ENCODE measurements around the gene NEK8. TPM values are rescaled to one million over a fixed set of nuclear protein-coding genes. Genes with fewer than 3 reads are reported as not detected.

The NEK8 gene
- polyA plus RNA-seq, 2 donors: 2.6 to 5.3 TPM

DNA sequence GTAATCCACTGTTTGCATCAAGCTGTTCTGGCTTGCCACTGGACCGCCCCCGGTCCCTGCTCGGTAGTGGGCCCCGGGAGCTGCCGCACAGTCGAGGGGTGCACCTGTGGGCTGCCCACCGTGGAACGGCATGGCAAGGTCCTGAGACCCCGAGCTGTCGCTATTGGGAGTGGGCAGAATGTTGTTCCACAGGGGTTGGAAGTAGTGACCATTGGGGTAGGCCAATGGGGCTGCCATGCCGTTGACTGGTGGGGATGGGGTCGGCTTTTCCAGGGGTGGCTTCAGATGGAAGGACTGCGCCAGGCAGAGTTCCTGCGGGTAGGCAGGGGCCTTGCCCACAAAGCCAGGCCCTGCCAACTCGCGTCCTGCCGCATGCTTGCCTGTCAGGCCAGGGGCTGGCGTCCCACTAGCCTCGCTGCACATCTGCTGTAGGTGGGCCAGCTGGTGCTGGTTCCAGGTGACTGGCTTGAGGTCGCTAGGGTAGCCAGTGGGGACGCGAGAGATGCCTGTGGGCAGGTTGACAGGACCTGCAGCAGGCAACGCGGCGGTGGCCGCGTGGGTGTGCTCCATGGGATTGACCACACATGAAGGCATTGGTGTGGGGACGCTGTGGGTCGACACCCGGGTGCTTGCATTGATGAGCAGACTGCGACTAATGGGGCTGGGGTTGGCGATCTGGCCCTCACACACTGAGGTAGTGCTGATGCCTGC lies 30.0 kb downstream of the NEK8 start:
- Histone ChIP-seq H3K27ac (ENCODE audit: low read depth in 2 of 2, low read length in 1 of 2) (no peak overlapping the region), H3K27me3 (ENCODE audit: control insufficient read depth in 1 of 2, insufficient read depth in 2 of 2, low read length in 2 of 2) (no peaks in the 10 kb centered on the region), H3K4me3 (ENCODE audit: low read depth in 1 of 2, low read length in 2 of 2) (no peak overlapping the region), H3K9me3 (ENCODE audit: control insufficient read depth in 2 of 2, insufficient read depth in 1 of 2, low read depth in 1 of 2, low read length in 1 of 2) (no peaks in the 10 kb centered on the region), H3K4me1 (ENCODE audit: control insufficient read depth in 2 of 2, insufficient read depth in 2 of 2, low read length in 1 of 2) (peaks cover 0 to 2% of the 10 kb centered on the region in 2 donors), H3K36me3 (ENCODE audit: control insufficient read depth in 2 of 2, insufficient read depth in 2 of 2, low read length in 1 of 2) (peaks cover 0 to 15% of the 10 kb centered on the region in 2 donors)
- 90 to 93% methylated on average over 32 of the region's 32 CpGs for WGBS, 2 donors

GRCh38 chr17:28759256-28759865 lies 30.8 kb downstream of the NEK8 start:
- no peak overlapping the region for H3K4me3 ChIP-seq (ENCODE audit: low read depth in 1 of 2, low read length in 2 of 2)
- peaks cover 0 to 2% of the 10 kb centered on the region in 2 donors for H3K4me1 ChIP-seq (ENCODE audit: control insufficient read depth in 2 of 2, insufficient read depth in 2 of 2, low read length in 1 of 2)
- no peaks in the 10 kb centered on the region for H3K9me3 ChIP-seq (ENCODE audit: control insufficient read depth in 2 of 2, insufficient read depth in 1 of 2, low read depth in 1 of 2, low read length in 1 of 2)
- H3K27me3 ChIP-seq (ENCODE audit: control insufficient read depth in 1 of 2, insufficient read depth in 2 of 2, low read length in 2 of 2): no peaks in the 10 kb centered on the region
- H3K27ac ChIP-seq (ENCODE audit: low read depth in 2 of 2, low read length in 1 of 2): no peak overlapping the region
- H3K36me3 ChIP-seq (ENCODE audit: control insufficient read depth in 2 of 2, insufficient read depth in 2 of 2, low read length in 1 of 2): peaks cover 0 to 15% of the 10 kb centered on the region in 2 donors
- 89 to 94% methylated on average over 18 of the region's 18 CpGs for WGBS, 2 donors

GRCh38 chr17:28760601-28761562 lies 32.3 kb downstream of the NEK8 start:
- Histone ChIP-seq H3K4me3 (ENCODE audit: low read depth in 1 of 2, low read length in 2 of 2) (no peak overlapping the region), H3K27me3 (ENCODE audit: control insufficient read depth in 1 of 2, insufficient read depth in 2 of 2, low read length in 2 of 2) (no peaks in the 10 kb centered on the region), H3K4me1 (ENCODE audit: control insufficient read depth in 2 of 2, insufficient read depth in 2 of 2, low read length in 1 of 2) (peaks cover 0 to 2% of the 10 kb centered on the region in 2 donors), H3K36me3 (ENCODE audit: control insufficient read depth in 2 of 2, insufficient read depth in 2 of 2, low read length in 1 of 2) (peaks cover 0 to 15% of the 10 kb centered on the region in 2 donors), H3K9me3 (ENCODE audit: control insufficient read depth in 2 of 2, insufficient read depth in 1 of 2, low read depth in 1 of 2, low read length in 1 of 2) (no peaks in the 10 kb centered on the region), H3K27ac (ENCODE audit: low read depth in 2 of 2, low read length in 1 of 2) (no peak overlapping the region)
- WGBS, 2 donors: 43 to 45% methylated on average over 9 of the region's 9 CpGs

GRCh38 chr17:28763137-28763799 lies 34.7 kb downstream of the NEK8 start:
- Histone ChIP-seq H3K27ac (ENCODE audit: low read depth in 2 of 2, low read length in 1 of 2) (no peak overlapping the region), H3K27me3 (ENCODE audit: control insufficient read depth in 1 of 2, insufficient read depth in 2 of 2, low read length in 2 of 2) (no peaks in the 10 kb centered on the region), H3K4me1 (ENCODE audit: control insufficient read depth in 2 of 2, insufficient read depth in 2 of 2, low read length in 1 of 2) (peaks cover 0 to 2% of the 10 kb centered on the region in 2 donors), H3K36me3 (ENCODE audit: control insufficient read depth in 2 of 2, insufficient read depth in 2 of 2, low read length in 1 of 2) (peaks cover 0 to 15% of the 10 kb centered on the region in 2 donors), H3K4me3 (ENCODE audit: low read depth in 1 of 2, low read length in 2 of 2) (no peak overlapping the region), H3K9me3 (ENCODE audit: control insufficient read depth in 2 of 2, insufficient read depth in 1 of 2, low read depth in 1 of 2, low read length in 1 of 2) (no peaks in the 10 kb centered on the region)
- WGBS, 2 donors: 76 to 85% methylated on average over 1 of the region's 1 CpG

DNA sequence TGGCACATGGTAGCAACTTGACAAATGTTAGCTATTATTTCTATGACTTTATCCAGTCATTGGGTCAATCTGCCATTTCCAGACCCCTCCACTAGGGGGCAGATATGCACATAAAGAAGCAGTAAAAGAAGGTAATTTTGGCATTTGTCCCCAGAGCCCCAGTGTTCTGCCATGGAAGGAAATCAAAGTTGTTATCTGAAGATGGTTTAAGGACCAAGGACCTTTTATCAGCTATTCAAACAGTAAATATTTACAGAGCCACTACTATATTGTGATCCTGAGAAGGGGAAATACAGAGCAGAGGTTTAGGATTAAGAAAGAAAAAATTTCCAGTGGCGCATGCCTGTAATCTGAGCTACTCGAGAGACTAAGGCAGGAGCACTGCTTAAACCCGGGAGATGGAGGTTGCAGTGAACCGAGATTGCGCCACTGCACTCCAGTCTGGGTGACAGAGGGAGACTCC lies 35.2 kb downstream of the NEK8 start:
- H3K4me1 ChIP-seq (ENCODE audit: control insufficient read depth in 2 of 2, insufficient read depth in 2 of 2, low read length in 1 of 2): no peaks in the 10 kb centered on the region

DNA sequence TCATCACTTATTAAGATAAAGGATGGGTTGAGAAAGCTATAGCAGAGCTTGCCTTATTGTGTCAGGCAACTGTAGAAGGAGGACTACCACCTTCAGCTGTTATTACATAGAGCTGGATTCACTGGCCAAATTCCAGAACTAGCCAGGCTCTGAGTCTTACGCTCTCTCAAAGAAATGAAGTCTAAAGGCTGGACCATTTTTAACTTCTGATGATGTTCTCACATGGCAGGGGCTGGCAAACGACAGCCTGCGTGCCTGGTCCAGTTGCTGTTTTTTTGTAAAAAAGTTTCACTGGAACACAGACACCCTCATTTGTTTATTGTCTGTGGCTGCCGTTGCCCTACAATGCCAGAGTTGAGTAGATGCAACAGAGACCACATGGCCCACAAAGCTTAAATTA lies 36.5 kb downstream of the NEK8 start:
- peaks cover 0 to 2% of the 10 kb centered on the region in 2 donors for H3K36me3 ChIP-seq (ENCODE audit: control insufficient read depth in 2 of 2, insufficient read depth in 2 of 2, low read length in 1 of 2)
- no peaks in the 10 kb centered on the region for H3K9me3 ChIP-seq (ENCODE audit: control insufficient read depth in 2 of 2, insufficient read depth in 1 of 2, low read depth in 1 of 2, low read length in 1 of 2)
- no peaks in the 10 kb centered on the region for H3K27me3 ChIP-seq (ENCODE audit: control insufficient read depth in 1 of 2, insufficient read depth in 2 of 2, low read length in 2 of 2)
- WGBS, 2 donors: 77 to 81% methylated on average over 4 of the region's 4 CpGs
- no peak overlapping the region for H3K4me3 ChIP-seq (ENCODE audit: low read depth in 1 of 2, low read length in 2 of 2)
- H3K27ac ChIP-seq (ENCODE audit: low read depth in 2 of 2, low read length in 1 of 2): no peak overlapping the region
- H3K4me1 ChIP-seq (ENCODE audit: control insufficient read depth in 2 of 2, insufficient read depth in 2 of 2, low read length in 1 of 2): no peaks in the 10 kb centered on the region

More for the DNA sequence above, 35.2 kb downstream of the NEK8 start:
- no peak overlapping the region for H3K4me3 ChIP-seq (ENCODE audit: low read depth in 1 of 2, low read length in 2 of 2)
- H3K36me3 ChIP-seq (ENCODE audit: control insufficient read depth in 2 of 2, insufficient read depth in 2 of 2, low read length in 1 of 2): peaks cover 0 to 10% of the 10 kb centered on the region in 2 donors
- H3K27me3 ChIP-seq (ENCODE audit: control insufficient read depth in 1 of 2, insufficient read depth in 2 of 2, low read length in 2 of 2): no peaks in the 10 kb centered on the region
- H3K27ac ChIP-seq (ENCODE audit: low read depth in 2 of 2, low read length in 1 of 2): no peak overlapping the region
- WGBS, 2 donors: 53 to 69% methylated on average over 5 of the region's 5 CpGs
- no peaks in the 10 kb centered on the region for H3K9me3 ChIP-seq (ENCODE audit: control insufficient read depth in 2 of 2, insufficient read depth in 1 of 2, low read depth in 1 of 2, low read length in 1 of 2)

DNA sequence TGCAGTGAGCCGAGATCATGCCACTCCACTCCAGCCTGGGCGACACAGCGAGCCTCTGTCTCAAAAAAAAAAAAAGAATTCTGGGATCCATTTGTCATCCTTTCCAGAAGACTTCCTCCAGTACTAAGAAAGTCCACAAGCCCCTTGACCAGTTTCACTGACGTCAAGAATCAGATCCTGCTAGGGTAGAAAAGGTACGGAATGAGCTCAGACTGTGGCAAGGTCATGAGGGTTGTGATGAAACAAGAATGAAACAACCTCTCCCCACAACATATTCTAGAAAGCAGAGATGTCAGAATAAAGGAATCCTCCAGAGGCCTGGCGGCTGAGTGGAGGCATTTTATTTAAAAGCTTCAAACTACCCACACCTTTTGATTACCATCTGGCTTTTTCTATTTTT lies 45.1 kb downstream of the NEK8 start:
- Histone ChIP-seq H3K27ac (ENCODE audit: low read depth in 2 of 2, low read length in 1 of 2) (no peak overlapping the region), H3K36me3 (ENCODE audit: control insufficient read depth in 2 of 2, insufficient read depth in 2 of 2, low read length in 1 of 2) (peaks cover 0 to 3% of the 10 kb centered on the region in 2 donors), H3K4me1 (ENCODE audit: control insufficient read depth in 2 of 2, insufficient read depth in 2 of 2, low read length in 1 of 2) (no peaks in the 10 kb centered on the region), H3K27me3 (ENCODE audit: control insufficient read depth in 1 of 2, insufficient read depth in 2 of 2, low read length in 2 of 2) (no peaks in the 10 kb centered on the region), H3K9me3 (ENCODE audit: control insufficient read depth in 2 of 2, insufficient read depth in 1 of 2, low read depth in 1 of 2, low read length in 1 of 2) (no peaks in the 10 kb centered on the region), H3K4me3 (ENCODE audit: low read depth in 1 of 2, low read length in 2 of 2) (no peak overlapping the region)
- 86 to 94% methylated on average over 6 of the region's 6 CpGs for WGBS, 2 donors

- H3K27ac ChIP-seq (ENCODE audit: low read depth in 2 of 2, low read length in 1 of 2): no peak overlapping the region
- H3K4me3 ChIP-seq (ENCODE audit: low read depth in 1 of 2, low read length in 2 of 2): no peak overlapping the region
- H3K4me1 ChIP-seq (ENCODE audit: control insufficient read depth in 2 of 2, insufficient read depth in 2 of 2, low read length in 1 of 2): no peaks in the 10 kb centered on the region
- H3K9me3 ChIP-seq (ENCODE audit: control insufficient read depth in 2 of 2, insufficient read depth in 1 of 2, low read depth in 1 of 2, low read length in 1 of 2): no peaks in the 10 kb centered on the region
- H3K27me3 ChIP-seq (ENCODE audit: control insufficient read depth in 1 of 2, insufficient read depth in 2 of 2, low read length in 2 of 2): no peaks in the 10 kb centered on the region
- peaks cover 0 to 3% of the 10 kb centered on the region in 2 donors for H3K36me3 ChIP-seq (ENCODE audit: control insufficient read depth in 2 of 2, insufficient read depth in 2 of 2, low read length in 1 of 2)
- WGBS, 2 donors: 67 to 77% methylated on average over 3 of the region's 3 CpGs
Observed at GRCh38 chr17:28774206-28774605, 45.6 kb downstream of the NEK8 start.

DNA sequence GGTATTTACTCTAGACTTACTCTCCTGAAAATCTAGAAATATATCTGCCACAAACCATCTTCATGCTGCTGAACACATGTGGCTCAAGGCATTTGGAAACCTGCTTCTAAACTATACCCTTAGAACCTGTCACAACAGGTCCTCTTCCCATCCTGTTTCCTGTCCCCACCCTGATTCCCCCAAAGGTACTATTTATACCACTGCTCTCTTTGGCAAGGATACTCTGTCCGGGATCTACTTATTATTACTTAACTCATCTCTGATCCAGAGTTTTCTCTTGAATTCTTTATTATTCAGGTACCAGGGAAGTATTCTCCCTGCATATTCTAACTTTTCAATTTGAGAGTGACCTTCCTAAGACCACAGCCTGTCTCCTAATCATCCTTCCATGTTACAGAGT lies 48.6 kb downstream of the NEK8 start:
- 21 to 47% methylated on average over 1 of the region's 1 CpG for WGBS, 2 donors
- Histone ChIP-seq H3K4me3 (ENCODE audit: low read depth in 1 of 2, low read length in 2 of 2) (no peak overlapping the region), H3K4me1 (ENCODE audit: control insufficient read depth in 2 of 2, insufficient read depth in 2 of 2, low read length in 1 of 2) (no peaks in the 10 kb centered on the region), H3K9me3 (ENCODE audit: control insufficient read depth in 2 of 2, insufficient read depth in 1 of 2, low read depth in 1 of 2, low read length in 1 of 2) (no peaks in the 10 kb centered on the region), H3K27me3 (ENCODE audit: control insufficient read depth in 1 of 2, insufficient read depth in 2 of 2, low read length in 2 of 2) (no peaks in the 10 kb centered on the region), H3K36me3 (ENCODE audit: control insufficient read depth in 2 of 2, insufficient read depth in 2 of 2, low read length in 1 of 2) (peaks cover 2 to 3% of the 10 kb centered on the region in 2 donors), H3K27ac (ENCODE audit: low read depth in 2 of 2, low read length in 1 of 2) (no peak overlapping the region)

All from esophagus (tissue), 2 donors.